ENCODE results near the gene ARFGEF3. TPM values are rescaled to one million over a fixed set of nuclear protein-coding genes. Genes with fewer than 3 reads are reported as not detected.
A peak's percentile ranks its signal among the peaks of the same experiment; 100 is the strongest.

The ARFGEF3 gene
- total and polyA plus RNA-seq, 2 experiments from 2014 or later = 5.8 to 24.6 TPM

- no peaks in the 10 kb centered on the region for H4K20me1 ChIP-seq (replicated peaks; ENCODE audit: insufficient read depth)
- H3K4me1 ChIP-seq (ENCODE audit: insufficient read depth) = peaks cover 42% of the 10 kb centered on the region
- peak overlapping the region; percentile 87 for H3K27ac ChIP-seq (ENCODE audit: low read depth)
- H3K27me3 Mint-ChIP-seq (ENCODE audit: insufficient read depth, low read depth, poor library complexity) = peaks cover 7% of the 10 kb centered on the region
- peaks cover 12% of the 10 kb centered on the region; the same call in 1 of the 3 replicates for H3K36me3 Mint-ChIP-seq (ENCODE audit: low read depth)
- TF ChIP-seq CTCF (conservative IDR thresholded peaks at IDR 0.05; ENCODE audit: low read depth in 2 of 2) (no peak), JUNB (IDR thresholded peaks at IDR 0.05; ENCODE audit: unreplicated experiment) (no peak), REST (IDR thresholded peaks at IDR 0.05; ENCODE audit: unreplicated experiment) (no peak), ZNF462 (CRISPR knock-in tag; IDR thresholded peaks at IDR 0.05) (no peak), STAT1 (IDR thresholded peaks at IDR 0.05; ENCODE audit: unreplicated experiment) (no peak), ZNF114 (CRISPR knock-in tag; IDR thresholded peaks at IDR 0.05) (no peak), CREB1 (CRISPR knock-in tag; IDR thresholded peaks at IDR 0.05; ENCODE audit: low read depth) (no peak), NANOG (IDR thresholded peaks at IDR 0.05; ENCODE audit: borderline replicate concordance) (no peak), ZNF331 (CRISPR knock-in tag; IDR thresholded peaks at IDR 0.05; ENCODE audit: low read depth) (no peak), ETS1 (IDR thresholded peaks at IDR 0.05) (no peak), EZH2phosphoT487 (IDR thresholded peaks at IDR 0.05; ENCODE audit: unreplicated experiment) (no peak), POLR2AphosphoS5 (IDR thresholded peaks at IDR 0.05; ENCODE audit: low read depth) (no peak), EZH2 (IDR thresholded peaks at IDR 0.05; ENCODE audit: low read depth, unreplicated experiment) (no peak)
- H3K27me3 ChIP-seq (ENCODE audit: insufficient read depth) = no peaks in the 10 kb centered on the region
- H3K4me2 ChIP-seq = peak overlapping the region; percentile 53; the same call in 1 of the 2 replicates
- ATAC-seq (no peak), DNase-seq (ENCODE audit: low spot score) (no peak)
- no peaks in the 10 kb centered on the region for H3K36me3 ChIP-seq (ENCODE audit: insufficient read depth)
- no peaks in the 10 kb centered on the region for H3F3A ChIP-seq (replicated peaks; ENCODE audit: low read depth)
- H3K9me3 Mint-ChIP-seq = no peaks in the 10 kb centered on the region
- peaks cover 8% of the 10 kb centered on the region; the same call in 1 of the 2 replicates for H3K9me2 ChIP-seq (ENCODE audit: insufficient read depth)
- H2AFZ ChIP-seq = no peak overlapping the region
- H3K4me3 Mint-ChIP-seq = no peak overlapping the region
- no peak overlapping the region for H3K27ac Mint-ChIP-seq
- H3K4me3 ChIP-seq = no peak overlapping the region; the same call in 1 of the 2 replicates
- H3K4me1 Mint-ChIP-seq = peaks cover 39% of the 10 kb centered on the region
- peaks cover 3% of the 10 kb centered on the region for H3K79me2 ChIP-seq (replicated peaks; ENCODE audit: insufficient read depth)
Measured at GRCh38 chr6:138183790-138184134, 22.0 kb downstream of the ARFGEF3 start.
